Omental fat pad (tissue), 4 donors: ENCODE results near the gene CEP128. TPM values are rescaled to one million over a fixed set of nuclear protein-coding genes. Genes with fewer than 3 reads are reported as not detected.

Experiments
- ATAC-seq: fragments of 150-250 bp; one replicate; pipeline ENCODE4 v1.9.1; 2016; ENCODE audit warnings: mild to moderate bottlenecking, moderate library complexity; ENCODE audit not compliant: low FRiP score
- DNase-seq: peaks from one replicate; pipeline ENCODE4 v3.0.0-alpha.2; 2019; ENCODE audit warnings: low spot score
- CTCF ChIP-seq, 3 donors: fragments of 450-650 bp; IDR thresholded peaks; one replicate each; pipeline ENCODE4 v1.5.1; 2016 to 2017; ENCODE audit warnings: antibody characterized with exemption in 3 of 3, mild to moderate bottlenecking in 3 of 3, moderate library complexity in 2 of 3
- total RNA-seq, 4 donors: library from RNA; depleted of rRNA; stranded (reverse); fragments of >200 nt; gene quantifications; one replicate each; pipeline ENCODE4 v1.1.0, GENCODE V29; 2016

Gene CEP128
- total RNA-seq, 4 donors from 2014 or later = 3.5 to 13.1 (median 4.6) TPM

GRCh38 chr14:80959496-80959895 is 18.0 kb upstream of the CEP128 start:
- ATAC-seq = no peak
- no peak for TF ChIP-seq CTCF (IDR thresholded peaks at IDR 0.05)

GRCh38 chr14:80958939-80959338 is 17.4 kb upstream of the CEP128 start:
- TF ChIP-seq CTCF (IDR thresholded peaks at IDR 0.05) = no peak
- no peak for ATAC-seq
- no peak for DNase-seq

More at GRCh38 chr14:80959496-80959895, 18.0 kb upstream of the CEP128 start:
- no peak for DNase-seq

GRCh38 chr14:80958226-80958625 is 16.7 kb upstream of the CEP128 start:
- no peak for TF ChIP-seq CTCF (IDR thresholded peaks at IDR 0.05)
- ATAC-seq (no peak), DNase-seq (no peak)

- ATAC-seq = no peak
- DNase-seq = no peak
- TF ChIP-seq CTCF (IDR thresholded peaks at IDR 0.05) = no peak
Measured at GRCh38 chr14:80957613-80958012, 16.1 kb upstream of the CEP128 start.

DNA sequence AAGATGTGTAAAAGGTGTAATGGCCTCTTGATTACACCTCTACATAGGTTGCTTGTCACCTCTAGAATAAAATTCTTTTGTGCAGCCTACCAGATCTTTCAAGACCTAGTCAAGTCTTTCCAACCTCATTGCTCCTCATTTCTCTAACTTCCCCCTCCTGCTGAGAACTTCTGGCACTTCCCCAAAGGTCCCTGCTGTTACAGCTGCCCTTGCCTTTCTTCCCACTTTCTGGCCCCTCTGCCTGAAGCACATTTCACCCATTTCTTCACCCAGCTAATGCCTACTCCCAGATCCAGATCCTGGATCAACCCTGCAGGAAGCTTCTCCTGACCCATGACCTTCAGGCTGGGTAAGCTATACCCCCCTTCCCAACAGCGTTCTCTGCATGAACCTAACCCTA is 15.4 kb upstream of the CEP128 start:
- DNase-seq = no peak
- no peak for TF ChIP-seq CTCF (IDR thresholded peaks at IDR 0.05)
- ATAC-seq = no peak

GRCh38 chr14:80956102-80956501 is 14.6 kb upstream of the CEP128 start:
- DNase-seq (no peak), ATAC-seq (no peak)
- TF ChIP-seq CTCF (IDR thresholded peaks at IDR 0.05) = no peak

DNA sequence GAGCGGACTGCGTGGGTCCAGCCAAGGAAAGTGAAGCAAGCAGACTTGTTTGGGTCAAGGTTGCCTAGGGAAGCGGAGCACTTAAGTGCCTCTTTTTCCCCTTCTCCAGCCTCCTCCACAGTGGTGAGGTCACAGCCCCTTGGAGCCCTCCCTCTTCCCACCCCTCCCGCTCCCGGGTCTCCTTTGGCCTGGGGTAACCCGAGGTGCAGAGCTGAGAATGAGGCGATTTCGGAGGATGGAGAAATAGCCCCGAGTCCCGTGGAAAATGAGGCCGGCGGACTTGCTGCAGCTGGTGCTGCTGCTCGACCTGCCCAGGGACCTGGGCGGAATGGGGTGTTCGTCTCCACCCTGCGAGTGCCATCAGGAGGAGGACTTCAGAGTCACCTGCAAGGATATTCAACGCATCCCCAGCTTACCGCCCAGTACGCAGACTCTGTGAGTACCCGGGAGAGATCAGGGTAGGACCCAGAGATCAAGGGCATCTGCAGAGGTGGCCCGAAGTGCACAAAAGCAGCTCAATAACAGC is 13.9 kb upstream of the CEP128 start, which contains the start of gene TSHR:
TSHR (plus strand) TSS at position 206 of the 526 bp plus-strand sequence; CDS start at position 266, 60 bp downstream.
- TF ChIP-seq CTCF (IDR thresholded peaks at IDR 0.05) = no peak
- no peak for DNase-seq
- ATAC-seq = peak; percentile 63
